GM12892 (cell line): ENCODE data around the gene ADAMTS8.

Source experiments
- POLR2A ChIP-seq: IDR thresholded peaks from 2 replicates; pipeline ENCODE4 v1.6.1; 2011; ENCODE audit warnings: low read depth, low read length, control low read depth
- POLR2AphosphoS5 ChIP-seq: IDR thresholded peaks from 2 replicates; pipeline ENCODE4 v1.6.1; 2011; ENCODE audit warnings: low read depth, low read length, control low read depth
- TAF1 ChIP-seq: IDR thresholded peaks from 2 replicates; pipeline ENCODE4 v1.6.1; 2011; ENCODE audit warnings: low read depth, mild to moderate bottlenecking, control low read depth, low read length, borderline replicate concordance

GRCh38 chr11:130472434-130472961 lies 44.1 kb upstream of the ADAMTS8 start:
- no peak for TF ChIP-seq POLR2AphosphoS5
- no peak for TF ChIP-seq POLR2A
- no peak for TF ChIP-seq TAF1
